ENCODE data around the gene NMT2. TPM values are rescaled to one million over a fixed set of nuclear protein-coding genes. Genes with fewer than 3 reads are reported as not detected.

NMT2 gene
- polyA plus RNA-seq, 2 of the 4 experiments (the other 2 are of a cell fraction): 14.7 to 19.6 TPM

DNA sequence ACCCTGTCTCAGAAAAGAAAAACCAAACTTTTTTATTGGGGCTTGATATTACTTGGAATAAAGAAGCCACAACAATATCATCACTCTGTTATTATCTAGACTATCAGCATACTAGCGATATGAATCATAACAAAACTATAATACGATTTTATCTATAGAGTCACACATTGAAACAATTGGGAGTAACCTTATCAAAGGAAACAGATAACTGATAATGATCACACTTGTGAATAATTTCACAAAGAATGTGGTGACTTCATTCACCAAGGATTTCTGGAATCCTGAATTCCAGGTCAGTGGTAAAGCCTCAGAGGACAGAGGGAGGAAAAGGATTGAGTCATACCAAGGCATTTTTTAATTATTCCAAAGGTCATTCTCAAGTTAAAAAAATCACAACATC is 32.1 kb upstream of the NMT2 start:
- Histone ChIP-seq H3K27ac (peak overlapping the region; percentile 75 to 88), H3K9me3 (no peaks in the 10 kb centered on the region), H3K4me2 (peak overlapping the region; percentile 77), H3K4me1 (peaks cover 43% of the 10 kb centered on the region), H3K4me3 (no peak overlapping the region)
- ChIA-PET CTCF (interaction anchor here (0.6 to 2.5 kb wide), 4 partner anchors 10 to 151 kb away, joined by 3 to 10 read pairs (median 4); no protein-coding TSS in a partner anchor), POLR2A (no interaction called here)
- FAIRE-seq (peak; percentile 97), ATAC-seq (peak; percentile 87 to 88), DNase-seq (ENCODE audit: low read depth in 1 of 2, low spot score in 1 of 2) (peak; percentile 73 to 81)
- WGBS (ENCODE audit: missing lambda C conversion rate): under 1% methylated on average over 2 of the region's 2 CpGs
- TF ChIP-seq JUNB (IDR thresholded peaks at IDR 0.05) (peak; percentile 98), FOSL2 (IDR thresholded peaks at IDR 0.05) (peak; percentile 93), FOSL2 (CRISPR knock-in tag; IDR thresholded peaks at IDR 0.05) (peak; percentile 91), BHLHE40 (IDR thresholded peaks at IDR 0.05; ENCODE audit: low read depth, low read length) (no peak), HOXB5 (CRISPR knock-in tag; IDR thresholded peaks at IDR 0.05) (no peak), CHD4 (IDR thresholded peaks at IDR 0.05; ENCODE audit: borderline replicate concordance) (no peak), NPAS2 (CRISPR knock-in tag; IDR thresholded peaks at IDR 0.05; ENCODE audit: borderline replicate concordance) (no peak), HEYL (CRISPR knock-in tag; IDR thresholded peaks at IDR 0.05) (no peak), ZFP36 (IDR thresholded peaks at IDR 0.05; ENCODE audit: borderline replicate concordance, partially characterized antibody) (no peak), NR3C1 (IDR thresholded peaks at IDR 0.05) (no peak), EP300 (IDR thresholded peaks at IDR 0.05) (peak in 1 of 2 experiments; percentile 83; a peak in 2 of 5 replicates), EHMT2 (IDR thresholded peaks at IDR 0.05; ENCODE audit: low read depth) (no peak), ZNF302 (CRISPR knock-in tag; IDR thresholded peaks at IDR 0.05) (no peak), FOSB (CRISPR knock-in tag; IDR thresholded peaks at IDR 0.05) (no peak), CBX8 (IDR thresholded peaks at IDR 0.05) (no peak), PHF8 (IDR thresholded peaks at IDR 0.05; ENCODE audit: borderline replicate concordance, low read depth) (no peak), ZSCAN20 (CRISPR knock-in tag; IDR thresholded peaks at IDR 0.05) (no peak), POLR2A (IDR thresholded peaks at IDR 0.05; ENCODE audit: low read length) (no peak), RNF2 (IDR thresholded peaks at IDR 0.05; ENCODE audit: borderline replicate concordance, low read depth) (no peak), MAZ (IDR thresholded peaks at IDR 0.05; ENCODE audit: borderline replicate concordance, low read depth, low read length) (no peak), MYC (IDR thresholded peaks at IDR 0.05; ENCODE audit: borderline replicate concordance, low read length) (no peak), CHD2 (IDR thresholded peaks at IDR 0.05; ENCODE audit: low read length, partially characterized antibody) (no peak), CBX2 (IDR thresholded peaks at IDR 0.05; ENCODE audit: borderline replicate concordance, low read depth) (no peak), SMC3 (IDR thresholded peaks at IDR 0.05) (no peak), EHF (CRISPR knock-in tag; IDR thresholded peaks at IDR 0.05) (no peak)
- TF ChIP-seq, protein P1, sequence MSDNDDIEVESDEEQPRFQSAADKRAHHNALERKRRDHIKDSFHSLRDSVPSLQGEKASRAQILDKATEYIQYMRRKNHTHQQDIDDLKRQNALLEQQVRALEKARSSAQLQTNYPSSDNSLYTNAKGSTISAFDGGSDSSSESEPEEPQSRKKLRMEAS (IDR thresholded peaks at IDR 0.05): peak; percentile 64; the same call in 1 of the 2 replicates
- TF ChIP-seq, protein P2, sequence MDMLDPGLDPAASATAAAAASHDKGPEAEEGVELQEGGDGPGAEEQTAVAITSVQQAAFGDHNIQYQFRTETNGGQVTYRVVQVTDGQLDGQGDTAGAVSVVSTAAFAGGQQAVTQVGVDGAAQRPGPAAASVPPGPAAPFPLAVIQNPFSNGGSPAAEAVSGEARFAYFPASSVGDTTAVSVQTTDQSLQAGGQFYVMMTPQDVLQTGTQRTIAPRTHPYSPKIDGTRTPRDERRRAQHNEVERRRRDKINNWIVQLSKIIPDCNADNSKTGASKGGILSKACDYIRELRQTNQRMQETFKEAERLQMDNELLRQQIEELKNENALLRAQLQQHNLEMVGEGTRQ (IDR thresholded peaks at IDR 0.05): no peak
- TF ChIP-seq, protein P3, sequence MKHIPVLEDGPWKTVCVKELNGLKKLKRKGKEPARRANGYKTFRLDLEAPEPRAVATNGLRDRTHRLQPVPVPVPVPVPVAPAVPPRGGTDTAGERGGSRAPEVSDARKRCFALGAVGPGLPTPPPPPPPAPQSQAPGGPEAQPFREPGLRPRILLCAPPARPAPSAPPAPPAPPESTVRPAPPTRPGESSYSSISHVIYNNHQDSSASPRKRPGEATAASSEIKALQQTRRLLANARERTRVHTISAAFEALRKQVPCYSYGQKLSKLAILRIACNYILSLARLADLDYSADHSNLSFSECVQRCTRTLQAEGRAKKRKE (CRISPR knock-in tag; IDR thresholded peaks at IDR 0.05; ENCODE audit: low read depth): no peak
- TF ChIP-seq, protein P4, sequence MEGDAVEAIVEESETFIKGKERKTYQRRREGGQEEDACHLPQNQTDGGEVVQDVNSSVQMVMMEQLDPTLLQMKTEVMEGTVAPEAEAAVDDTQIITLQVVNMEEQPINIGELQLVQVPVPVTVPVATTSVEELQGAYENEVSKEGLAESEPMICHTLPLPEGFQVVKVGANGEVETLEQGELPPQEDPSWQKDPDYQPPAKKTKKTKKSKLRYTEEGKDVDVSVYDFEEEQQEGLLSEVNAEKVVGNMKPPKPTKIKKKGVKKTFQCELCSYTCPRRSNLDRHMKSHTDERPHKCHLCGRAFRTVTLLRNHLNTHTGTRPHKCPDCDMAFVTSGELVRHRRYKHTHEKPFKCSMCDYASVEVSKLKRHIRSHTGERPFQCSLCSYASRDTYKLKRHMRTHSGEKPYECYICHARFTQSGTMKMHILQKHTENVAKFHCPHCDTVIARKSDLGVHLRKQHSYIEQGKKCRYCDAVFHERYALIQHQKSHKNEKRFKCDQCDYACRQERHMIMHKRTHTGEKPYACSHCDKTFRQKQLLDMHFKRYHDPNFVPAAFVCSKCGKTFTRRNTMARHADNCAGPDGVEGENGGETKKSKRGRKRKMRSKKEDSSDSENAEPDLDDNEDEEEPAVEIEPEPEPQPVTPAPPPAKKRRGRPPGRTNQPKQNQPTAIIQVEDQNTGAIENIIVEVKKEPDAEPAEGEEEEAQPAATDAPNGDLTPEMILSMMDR (IDR thresholded peaks at IDR 0.05): no peak
- TF ChIP-seq, protein P5, sequence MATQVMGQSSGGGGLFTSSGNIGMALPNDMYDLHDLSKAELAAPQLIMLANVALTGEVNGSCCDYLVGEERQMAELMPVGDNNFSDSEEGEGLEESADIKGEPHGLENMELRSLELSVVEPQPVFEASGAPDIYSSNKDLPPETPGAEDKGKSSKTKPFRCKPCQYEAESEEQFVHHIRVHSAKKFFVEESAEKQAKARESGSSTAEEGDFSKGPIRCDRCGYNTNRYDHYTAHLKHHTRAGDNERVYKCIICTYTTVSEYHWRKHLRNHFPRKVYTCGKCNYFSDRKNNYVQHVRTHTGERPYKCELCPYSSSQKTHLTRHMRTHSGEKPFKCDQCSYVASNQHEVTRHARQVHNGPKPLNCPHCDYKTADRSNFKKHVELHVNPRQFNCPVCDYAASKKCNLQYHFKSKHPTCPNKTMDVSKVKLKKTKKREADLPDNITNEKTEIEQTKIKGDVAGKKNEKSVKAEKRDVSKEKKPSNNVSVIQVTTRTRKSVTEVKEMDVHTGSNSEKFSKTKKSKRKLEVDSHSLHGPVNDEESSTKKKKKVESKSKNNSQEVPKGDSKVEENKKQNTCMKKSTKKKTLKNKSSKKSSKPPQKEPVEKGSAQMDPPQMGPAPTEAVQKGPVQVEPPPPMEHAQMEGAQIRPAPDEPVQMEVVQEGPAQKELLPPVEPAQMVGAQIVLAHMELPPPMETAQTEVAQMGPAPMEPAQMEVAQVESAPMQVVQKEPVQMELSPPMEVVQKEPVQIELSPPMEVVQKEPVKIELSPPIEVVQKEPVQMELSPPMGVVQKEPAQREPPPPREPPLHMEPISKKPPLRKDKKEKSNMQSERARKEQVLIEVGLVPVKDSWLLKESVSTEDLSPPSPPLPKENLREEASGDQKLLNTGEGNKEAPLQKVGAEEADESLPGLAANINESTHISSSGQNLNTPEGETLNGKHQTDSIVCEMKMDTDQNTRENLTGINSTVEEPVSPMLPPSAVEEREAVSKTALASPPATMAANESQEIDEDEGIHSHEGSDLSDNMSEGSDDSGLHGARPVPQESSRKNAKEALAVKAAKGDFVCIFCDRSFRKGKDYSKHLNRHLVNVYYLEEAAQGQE (IDR thresholded peaks at IDR 0.05): no peak
- TF ChIP-seq, protein P6, sequence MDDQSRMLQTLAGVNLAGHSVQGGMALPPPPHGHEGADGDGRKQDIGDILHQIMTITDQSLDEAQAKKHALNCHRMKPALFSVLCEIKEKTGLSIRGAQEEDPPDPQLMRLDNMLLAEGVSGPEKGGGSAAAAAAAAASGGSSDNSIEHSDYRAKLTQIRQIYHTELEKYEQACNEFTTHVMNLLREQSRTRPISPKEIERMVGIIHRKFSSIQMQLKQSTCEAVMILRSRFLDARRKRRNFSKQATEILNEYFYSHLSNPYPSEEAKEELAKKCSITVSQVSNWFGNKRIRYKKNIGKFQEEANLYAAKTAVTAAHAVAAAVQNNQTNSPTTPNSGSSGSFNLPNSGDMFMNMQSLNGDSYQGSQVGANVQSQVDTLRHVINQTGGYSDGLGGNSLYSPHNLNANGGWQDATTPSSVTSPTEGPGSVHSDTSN (IDR thresholded peaks at IDR 0.05): peak; percentile 52; the same call in 1 of the 2 replicates
- TF ChIP-seq, protein P7, sequence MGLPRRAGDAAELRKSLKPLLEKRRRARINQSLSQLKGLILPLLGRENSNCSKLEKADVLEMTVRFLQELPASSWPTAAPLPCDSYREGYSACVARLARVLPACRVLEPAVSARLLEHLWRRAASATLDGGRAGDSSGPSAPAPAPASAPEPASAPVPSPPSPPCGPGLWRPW (IDR thresholded peaks at IDR 0.05): no peak
- TF ChIP-seq, protein P8, sequence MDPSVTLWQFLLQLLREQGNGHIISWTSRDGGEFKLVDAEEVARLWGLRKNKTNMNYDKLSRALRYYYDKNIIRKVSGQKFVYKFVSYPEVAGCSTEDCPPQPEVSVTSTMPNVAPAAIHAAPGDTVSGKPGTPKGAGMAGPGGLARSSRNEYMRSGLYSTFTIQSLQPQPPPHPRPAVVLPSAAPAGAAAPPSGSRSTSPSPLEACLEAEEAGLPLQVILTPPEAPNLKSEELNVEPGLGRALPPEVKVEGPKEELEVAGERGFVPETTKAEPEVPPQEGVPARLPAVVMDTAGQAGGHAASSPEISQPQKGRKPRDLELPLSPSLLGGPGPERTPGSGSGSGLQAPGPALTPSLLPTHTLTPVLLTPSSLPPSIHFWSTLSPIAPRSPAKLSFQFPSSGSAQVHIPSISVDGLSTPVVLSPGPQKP (IDR thresholded peaks at IDR 0.05; ENCODE audit: low read depth, low read length): no peak
